ENCODE data around the gene INF2.

GRCh38 chr14:104694475-104694950 lies 5.1 kb downstream of the INF2 start:
- TF ChIP-seq CTCF (IDR thresholded peaks at IDR 0.05): no peak
- TF ChIP-seq ZFX (IDR thresholded peaks at IDR 0.05; ENCODE audit: borderline replicate concordance): no peak
